ENCODE results near the gene FLNB.

FLNB gene

GRCh38 chr3:58169371-58169770 is 161.1 kb downstream of the FLNB start:
- DNase-seq: no peak

DNA sequence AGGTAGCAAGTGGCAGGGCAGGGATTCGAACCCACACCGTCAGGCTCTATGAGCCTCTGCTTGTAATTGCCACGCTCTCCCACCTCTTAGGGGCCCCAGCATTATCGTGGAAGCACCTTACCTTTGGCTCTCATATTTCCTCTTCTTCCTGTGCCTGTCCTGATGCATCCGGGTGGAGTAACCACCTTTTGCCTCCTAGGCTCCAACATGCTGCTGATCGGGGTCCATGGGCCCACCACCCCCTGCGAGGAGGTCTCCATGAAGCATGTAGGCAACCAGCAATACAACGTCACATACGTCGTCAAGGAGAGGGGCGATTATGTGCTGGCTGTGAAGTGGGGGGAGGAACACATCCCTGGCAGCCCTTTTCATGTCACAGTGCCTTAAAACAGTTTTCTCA is 162.2 kb downstream of the FLNB start:
- no peak for DNase-seq

DNA sequence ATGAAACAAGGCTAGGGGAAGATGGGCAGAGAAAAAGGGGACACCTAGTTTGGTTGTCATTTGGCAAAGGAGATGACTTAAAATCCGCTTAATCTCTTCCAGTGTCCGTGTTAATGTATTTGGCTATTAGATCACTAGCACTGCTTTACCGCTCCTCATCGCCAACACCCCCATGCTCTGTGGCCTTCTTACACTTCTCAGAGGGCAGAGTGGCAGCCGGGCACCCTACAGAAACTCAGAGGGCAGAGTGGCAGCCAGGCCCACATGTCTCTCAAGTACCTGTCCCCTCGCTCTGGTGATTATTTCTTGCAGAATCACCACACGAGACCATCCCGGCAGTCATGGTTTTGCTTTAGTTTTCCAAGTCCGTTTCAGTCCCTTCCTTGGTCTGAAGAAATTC is 162.9 kb downstream of the FLNB start:
- no peak for DNase-seq

DNA sequence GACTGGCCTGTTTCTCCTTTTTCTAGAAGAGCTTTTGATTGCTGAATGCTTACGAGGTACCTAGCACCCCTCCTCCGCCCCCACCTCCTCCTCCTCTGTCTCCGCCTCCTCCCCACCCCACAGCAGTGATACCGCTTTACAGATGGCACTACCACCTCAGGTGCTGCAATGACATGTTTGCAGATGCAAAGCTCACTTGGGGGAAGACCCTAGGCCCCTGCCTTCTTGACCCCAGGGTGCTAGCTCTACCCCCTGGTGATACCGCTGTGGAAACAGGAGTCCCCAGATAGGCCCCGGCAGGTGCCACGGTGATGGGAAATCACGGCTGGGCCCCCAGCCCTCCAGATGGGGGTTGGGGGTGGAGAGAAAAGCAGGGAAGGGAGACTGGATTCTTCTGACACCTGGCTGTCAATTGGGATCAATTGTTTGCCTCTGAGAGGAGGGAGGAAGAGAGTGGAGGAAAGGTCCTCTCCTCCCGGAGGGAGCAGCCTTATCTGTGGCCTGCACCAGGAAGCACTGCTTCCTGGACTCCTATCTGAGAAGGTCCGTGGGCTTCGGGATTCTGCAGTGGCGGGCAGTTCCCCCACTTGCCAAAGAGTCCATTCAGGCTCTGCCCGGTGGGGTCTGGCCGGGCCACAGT is 164.9 kb downstream of the FLNB start:
- no peak for DNase-seq

DNA sequence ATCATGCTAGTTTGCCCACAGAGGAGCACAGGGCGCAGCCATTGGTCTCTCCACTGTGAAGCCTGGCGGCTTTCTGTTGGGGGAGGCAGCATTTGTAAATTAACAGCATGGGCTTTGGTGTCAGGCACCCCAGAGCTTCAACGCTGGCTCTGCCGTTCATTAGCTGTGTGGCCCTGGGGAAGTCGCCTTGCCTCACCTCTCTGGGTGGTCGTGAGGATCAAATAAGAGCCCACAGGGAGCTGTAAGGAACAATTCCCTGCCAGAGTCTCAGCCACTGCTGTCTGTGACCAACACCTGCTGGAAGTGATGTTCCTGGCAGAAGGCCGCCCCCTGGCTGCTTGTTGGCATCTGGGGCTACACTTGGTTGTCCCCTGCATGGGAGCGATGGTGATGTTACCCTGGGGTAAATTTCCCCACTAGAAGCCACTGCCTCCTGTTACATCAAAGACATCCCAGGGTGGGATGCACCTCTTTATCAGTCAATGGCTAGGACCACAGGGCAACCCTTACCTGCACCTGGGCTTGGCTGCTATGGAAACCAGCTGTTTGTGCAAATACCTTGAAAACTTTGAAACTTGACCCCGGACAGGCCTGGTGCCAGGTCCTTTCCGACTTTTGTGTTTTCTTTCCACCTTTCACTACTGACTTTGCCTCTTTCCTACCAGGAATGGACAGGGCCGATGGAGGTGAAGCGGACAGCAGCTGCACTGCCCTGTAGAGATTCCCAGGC is 165.6 kb downstream of the FLNB start:
- peak; percentile 53 to 66 for DNase-seq

- DNase-seq: no peak
Measured at GRCh38 chr3:58175187-58175436, 166.9 kb downstream of the FLNB start.

DNA sequence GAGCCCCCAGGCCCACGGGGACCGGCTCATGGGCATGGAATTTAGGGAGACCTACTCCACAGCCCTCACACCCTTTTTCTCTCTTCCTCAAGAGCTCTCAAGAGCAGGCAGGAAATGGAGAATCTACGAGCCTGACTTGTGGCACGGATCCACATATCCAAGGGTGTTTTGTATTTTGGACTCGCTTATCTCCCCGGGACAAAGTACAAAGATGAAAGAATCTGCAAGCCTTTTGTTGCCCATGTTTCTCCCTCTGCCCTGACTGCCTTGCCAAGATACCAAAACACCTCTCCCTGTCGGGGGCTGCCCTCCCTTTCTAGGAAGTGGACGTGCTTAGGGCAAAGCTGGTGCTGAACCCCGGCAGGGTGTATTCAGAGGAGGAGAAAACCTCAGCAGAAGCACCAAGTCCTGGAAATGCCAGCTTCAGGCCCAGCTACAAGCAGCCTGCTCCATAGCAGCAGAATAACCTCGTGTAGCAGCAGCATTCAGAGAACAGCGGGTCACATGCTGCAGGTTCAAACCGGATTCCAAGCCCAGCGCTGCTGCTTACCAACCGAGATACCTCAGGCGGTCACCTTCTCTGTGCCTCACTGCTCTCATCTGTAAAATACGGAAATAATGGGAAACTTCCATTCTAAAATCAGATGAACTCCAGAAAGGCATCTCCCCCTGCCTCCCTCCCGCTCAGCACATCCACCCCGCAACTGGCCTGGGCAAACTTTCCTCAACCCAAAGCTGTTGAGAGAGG is 167.4 kb downstream of the FLNB start:
- DNase-seq: no peak

- DNase-seq: no peak
Measured at GRCh38 chr3:58176185-58176530, 167.9 kb downstream of the FLNB start.

DNA sequence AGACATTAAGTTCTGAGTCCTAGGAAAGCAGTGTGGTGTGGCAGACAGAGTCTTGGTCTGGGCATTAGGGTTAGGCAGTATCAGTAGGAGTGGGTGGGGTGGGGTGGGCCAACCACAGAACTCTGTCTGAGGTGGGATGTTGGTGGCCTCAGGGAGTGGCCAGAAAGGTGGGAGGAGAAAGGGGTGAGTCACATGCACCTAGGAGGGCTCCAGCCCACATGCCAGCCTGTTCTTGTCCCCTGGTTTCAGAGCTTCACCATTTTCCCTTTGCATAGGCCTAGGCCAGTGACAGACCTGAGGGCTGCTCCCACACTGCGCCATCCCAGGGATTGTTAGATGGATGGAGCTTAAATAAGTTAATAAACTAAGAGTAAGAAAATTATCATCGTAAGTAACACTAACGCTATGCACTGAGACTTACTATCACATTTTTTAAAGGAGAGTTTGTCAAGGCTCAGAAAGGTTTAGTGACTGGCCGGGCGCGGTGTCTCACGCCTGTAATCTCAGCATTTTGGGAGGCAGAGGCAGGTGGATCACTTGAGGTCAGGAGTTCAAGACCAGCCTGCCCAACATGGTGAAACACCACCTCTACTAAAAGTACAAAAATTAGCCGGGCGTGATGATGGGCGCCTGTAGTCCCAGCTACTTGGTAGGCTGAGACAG is 168.7 kb downstream of the FLNB start:
- DNase-seq: no peak

- DNase-seq: peak; percentile 51 to 67
Measured at GRCh38 chr3:58177747-58178527, 169.7 kb downstream of the FLNB start.

DNA sequence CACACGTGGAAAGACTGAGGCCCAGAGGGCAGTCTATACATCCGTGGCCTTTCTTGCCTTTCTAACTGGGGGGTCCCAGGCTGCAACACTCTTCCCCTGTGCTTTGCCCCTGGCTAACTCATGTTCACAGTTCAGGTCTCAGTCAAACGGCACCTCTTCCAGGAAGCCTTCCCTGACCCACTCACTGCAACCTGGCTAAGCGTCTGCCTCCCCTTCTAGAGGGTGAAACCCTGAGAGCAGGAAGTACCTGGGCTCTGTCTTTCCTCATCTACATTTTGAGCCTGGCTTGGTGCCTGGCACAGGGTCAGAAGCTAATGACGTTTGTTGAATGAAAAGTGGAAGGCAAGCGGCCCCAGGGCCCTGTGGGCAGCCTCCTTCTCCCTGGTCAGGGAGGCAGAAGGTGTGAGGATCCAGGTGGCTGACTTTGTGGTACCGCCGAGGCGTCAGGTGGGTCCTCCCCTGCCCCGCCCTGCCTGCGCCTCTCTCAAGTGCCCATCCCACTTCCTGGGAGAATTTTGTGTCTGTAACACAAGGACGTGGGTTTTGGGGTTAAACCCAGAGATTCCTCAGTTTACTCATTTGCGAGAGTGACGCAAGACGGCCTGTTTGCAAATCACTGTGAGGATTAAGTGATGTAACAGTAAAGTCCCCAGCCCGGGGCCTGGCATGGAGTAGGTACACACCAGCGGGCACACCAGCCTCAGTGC is 170.5 kb downstream of the FLNB start:
- DNase-seq: no peak

- no peak for DNase-seq
Measured at GRCh38 chr3:58179235-58180098, 171.2 kb downstream of the FLNB start.

- no peak for DNase-seq
Measured at GRCh38 chr3:58180099-58180880, 172.1 kb downstream of the FLNB start.

DNA sequence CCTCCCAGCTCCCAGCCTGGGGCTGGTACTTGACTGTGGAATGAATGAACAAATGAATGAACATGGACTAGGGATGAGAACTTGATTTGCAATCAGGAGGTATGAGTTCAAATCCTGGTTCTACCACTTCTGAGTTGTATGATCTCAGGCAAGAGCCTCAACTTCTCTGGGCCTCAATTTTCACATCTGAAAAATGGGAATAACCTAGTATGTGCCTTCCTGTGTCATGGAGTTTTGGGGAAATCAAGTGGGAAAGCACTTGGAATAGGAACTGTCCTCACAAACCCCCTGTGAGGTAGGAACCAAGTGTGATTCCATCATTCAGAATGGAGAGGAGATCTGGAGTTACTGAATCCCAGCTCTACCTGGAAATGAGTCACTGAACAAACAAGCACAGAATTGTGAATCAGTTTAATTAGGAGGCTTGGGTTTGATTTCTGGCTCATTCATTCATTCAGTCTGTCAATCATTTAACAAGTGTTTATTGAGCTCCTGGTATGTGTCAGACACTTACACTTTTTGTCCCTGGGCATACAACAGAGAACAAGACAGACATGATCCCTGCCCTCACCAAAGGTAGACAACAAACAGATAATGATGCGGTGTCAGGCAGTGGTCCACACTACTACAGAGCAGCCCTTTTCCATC is 172.8 kb downstream of the FLNB start:
- no peak for DNase-seq

DNA sequence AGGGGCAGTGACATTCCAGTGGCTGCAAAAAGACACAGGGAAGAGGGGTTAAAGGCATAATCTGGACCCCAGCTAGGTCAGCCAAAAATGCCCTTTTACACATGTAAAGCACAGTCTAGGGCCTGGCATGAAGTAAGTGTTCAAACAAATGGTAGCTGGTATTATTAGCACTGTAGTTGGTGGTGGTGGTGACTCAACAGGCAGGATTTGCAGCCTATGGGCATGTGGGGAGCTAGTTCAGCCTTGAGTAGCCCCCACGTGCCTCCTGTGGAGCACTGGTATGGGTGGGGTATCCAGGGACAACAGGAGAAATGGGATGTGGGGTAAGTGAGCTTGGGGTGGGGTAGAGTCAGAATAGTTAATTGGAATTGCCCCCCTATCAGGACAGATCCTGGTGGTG is 175.0 kb downstream of the FLNB start:
- no peak for DNase-seq

- DNase-seq: no peak
Measured at GRCh38 chr3:58183891-58184290, 175.7 kb downstream of the FLNB start.

- DNase-seq: no peak
Measured at GRCh38 chr3:58184309-58184981, 176.2 kb downstream of the FLNB start.

- no peak for DNase-seq
Measured at GRCh38 chr3:58184982-58185360, 176.7 kb downstream of the FLNB start.

GRCh38 chr3:58188173-58188564 is 179.9 kb downstream of the FLNB start:
- no peak for DNase-seq
